MCF 10A (cell line): ENCODE measurements around the gene CALR. TPM values are rescaled to one million over a fixed set of nuclear protein-coding genes. Genes with fewer than 3 reads are reported as not detected.
"Not testable (repeated sequence)": the region's sequence is repeated elsewhere in the genome, so short reads cannot be mapped to it uniquely, and the experiment has no call there.

Source experiments
- BruUV-seq: library from RNA; stranded (reverse); fragments of 400-500 nt; replicated peaks from 2 replicates; lab custom pipeline; 2021; lab: Mats Ljungman, UMichigan
- CTCF ChIA-PET: fragments of 300-600 bp; sonication (Branson Sonifier 250); formaldehyde crosslinking; extraction: SDS; loops from one replicate; lab custom pipeline; 2021; ENCODE audit warnings: antibody characterized with exemption, inconsistent platforms; lab: Yijun Ruan, JAX
- POLR2A ChIA-PET: fragments of 300-600, 350-650 bp; sonication (Branson Sonifier 250); formaldehyde crosslinking; extraction: SDS; loops from one replicate; lab custom pipeline; 2020; ENCODE audit warnings: antibody characterized with exemption, inconsistent platforms; lab: Yijun Ruan, JAX
- DNase-seq: peaks from one replicate; pipeline ENCODE4 v3.0.0-alpha.2; 2018; ENCODE audit not compliant: unreplicated experiment
- H3K27ac Mint-ChIP-seq: one replicate; pipeline ENCODE4 v1.8.0; 2022; ENCODE audit warnings: mild to moderate bottlenecking, low read depth, mixed read lengths; ENCODE audit not compliant: unreplicated experiment
- H3K27me3 Mint-ChIP-seq: one replicate; pipeline ENCODE4 v1.8.0; 2022; ENCODE audit warnings: mixed read lengths; ENCODE audit not compliant: insufficient read depth, unreplicated experiment
- H3K36me3 Mint-ChIP-seq: one replicate; pipeline ENCODE4 v1.8.0; 2022; ENCODE audit warnings: mild to moderate bottlenecking, moderate library complexity, mixed read lengths; ENCODE audit not compliant: insufficient read depth, unreplicated experiment
- H3K4me1 Mint-ChIP-seq: one replicate; pipeline ENCODE4 v1.8.0; 2022; ENCODE audit warnings: mixed read lengths; ENCODE audit not compliant: insufficient read depth, unreplicated experiment
- H3K4me3 Mint-ChIP-seq: one replicate; pipeline ENCODE4 v1.8.0; 2022; ENCODE audit warnings: mild to moderate bottlenecking, moderate library complexity, mixed read lengths; ENCODE audit not compliant: unreplicated experiment
- H3K9me3 Mint-ChIP-seq: one replicate; pipeline ENCODE4 v1.8.0; 2022; ENCODE audit warnings: mixed read lengths; ENCODE audit not compliant: unreplicated experiment
- CTCF ChIP-seq: fragments of 200-600 bp; IDR thresholded peaks from one replicate; pipeline ENCODE4 v1.8.0; 2022; ENCODE audit warnings: antibody characterized with exemption, mild to moderate bottlenecking; ENCODE audit not compliant: unreplicated experiment
- intact Hi-C: fragments of 100-400 bp; cut with micrococcal nuclease; formaldehyde crosslinking; loops from 2 replicates; pipeline ENCODE4 v1.14.1; 2022
- total RNA-seq: library from RNA; stranded (reverse); gene quantifications from 2 replicates; pipeline ENCODE4 v1.2.3, GENCODE V29; 2022

Gene CALR
- total RNA-seq, 1 experiment from 2014 or later: 792 TPM

- CTCF ChIA-PET: interaction anchor here (0.6 to 7.5 kb wide), 4 partner anchors 9 to 151 kb away, joined by 3 to 82 read pairs (median 12); no protein-coding TSS in a partner anchor
- DNase-seq: no peak
- H3K36me3 Mint-ChIP-seq: peaks cover 4% of the 10 kb centered on the region
- POLR2A ChIA-PET: no interaction called here
- H3K27ac Mint-ChIP-seq: no peak overlapping the region
- no peaks in the 10 kb centered on the region for H3K9me3 Mint-ChIP-seq
- BruUV-seq: no TSS peak
- TF ChIP-seq CTCF: no peak
- H3K4me1 Mint-ChIP-seq: peaks cover 6% of the 10 kb centered on the region
- no peaks in the 10 kb centered on the region for H3K27me3 Mint-ChIP-seq
- intact Hi-C loops: no loop called here
- H3K4me3 Mint-ChIP-seq: no peak overlapping the region
Measured at GRCh38 chr19:12973236-12973635, 34.8 kb downstream of the CALR start.

GRCh38 chr19:12974301-12975220, 36.2 kb downstream of the CALR start:
- Mint-ChIP-seq H3K36me3 (peaks cover 6% of the 10 kb centered on the region), H3K4me3 (no peak overlapping the region), H3K4me1 (peaks cover 6% of the 10 kb centered on the region), H3K9me3 (no peaks in the 10 kb centered on the region), H3K27me3 (no peaks in the 10 kb centered on the region), H3K27ac (no peak overlapping the region)
- CTCF ChIA-PET: interaction anchor here (0.6 to 12.6 kb wide), 6 partner anchors 10 to 178 kb away, joined by 3 to 334 read pairs (median 6); no protein-coding TSS in a partner anchor
- no peak for DNase-seq
- intact Hi-C loops: no loop called here
- BruUV-seq: no TSS peak
- TF ChIP-seq CTCF: no peak
- POLR2A ChIA-PET: no interaction called here

GRCh38 chr19:12975221-12975741, 36.9 kb downstream of the CALR start:
- ChIA-PET POLR2A (no interaction called here), CTCF (interaction anchor here (0.6 to 12.6 kb wide), 6 partner anchors 11 to 119 kb away, joined by 3 to 334 read pairs (median 46); no protein-coding TSS in a partner anchor)
- no peak for DNase-seq
- no TSS peak for BruUV-seq
- Mint-ChIP-seq H3K27ac (no peak overlapping the region), H3K9me3 (no peaks in the 10 kb centered on the region), H3K27me3 (no peaks in the 10 kb centered on the region), H3K4me1 (peaks cover 6% of the 10 kb centered on the region), H3K4me3 (no peak overlapping the region), H3K36me3 (peaks cover 6% of the 10 kb centered on the region)
- intact Hi-C loops: no loop called here
- no peak for TF ChIP-seq CTCF

GRCh38 chr19:12976109-12976508, 37.7 kb downstream of the CALR start:
- POLR2A ChIA-PET: interaction anchor here (1.2 kb wide), 1 partner anchor 11 kb away, joined by 4 read pairs; no protein-coding TSS in a partner anchor
- H3K4me3 Mint-ChIP-seq, BruUV-seq, H3K27me3 Mint-ChIP-seq, DNase-seq, H3K9me3 Mint-ChIP-seq, H3K4me1 Mint-ChIP-seq, intact Hi-C loops, H3K36me3 Mint-ChIP-seq, H3K27ac Mint-ChIP-seq: not testable (repeated sequence)
- CTCF ChIA-PET: interaction anchor here (1.2 to 12.6 kb wide), 10 partner anchors 8 to 613 kb away, joined by 3 to 334 read pairs (median 18); no protein-coding TSS in a partner anchor
